ENCODE measurements around the gene DISC1.

DNA sequence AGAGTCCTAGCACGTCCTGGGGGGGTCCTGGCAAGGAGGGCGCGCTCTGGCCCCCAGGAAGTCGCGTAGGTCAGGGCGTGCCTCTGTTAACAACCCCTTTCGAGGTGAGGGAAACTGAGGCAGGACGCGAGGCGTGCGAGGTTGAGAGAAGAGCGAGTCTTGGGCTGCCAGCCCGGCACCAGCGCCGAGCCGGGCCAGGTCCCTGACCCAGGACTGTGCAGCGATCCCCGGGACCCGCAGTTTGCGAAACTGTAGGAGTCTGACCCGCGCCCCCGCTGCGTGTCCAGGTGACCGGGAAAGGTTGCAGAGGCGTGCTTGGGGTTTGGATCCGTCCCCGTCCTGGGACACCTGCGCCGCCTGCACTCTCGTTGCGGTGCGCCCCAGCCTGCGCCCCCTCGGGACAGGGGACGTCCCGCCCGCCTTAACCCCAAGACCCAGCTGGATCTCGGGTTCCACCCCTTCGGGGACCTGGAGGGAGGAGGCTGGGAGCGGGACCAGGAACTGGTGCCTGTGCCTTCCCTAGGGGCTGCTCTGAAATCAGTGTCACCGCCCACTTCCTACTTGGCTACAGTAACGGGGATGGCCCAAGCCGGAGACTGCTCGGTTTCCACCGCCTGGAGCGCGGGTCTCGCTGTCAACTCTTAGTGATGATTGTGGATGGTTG lies 493 bp downstream of the DISC1 start:
- TF ChIP-seq POLR2A (IDR thresholded peaks at IDR 0.05; ENCODE audit: low read depth, low read length) (no peak), GATA2 (IDR thresholded peaks at IDR 0.05; ENCODE audit: insufficient read depth, insufficient read length, low read depth, low read length) (no peak), MYC (IDR thresholded peaks at IDR 0.05; ENCODE audit: low read depth, low read length) (no peak)
- TF ChIP-seq, protein P1, sequence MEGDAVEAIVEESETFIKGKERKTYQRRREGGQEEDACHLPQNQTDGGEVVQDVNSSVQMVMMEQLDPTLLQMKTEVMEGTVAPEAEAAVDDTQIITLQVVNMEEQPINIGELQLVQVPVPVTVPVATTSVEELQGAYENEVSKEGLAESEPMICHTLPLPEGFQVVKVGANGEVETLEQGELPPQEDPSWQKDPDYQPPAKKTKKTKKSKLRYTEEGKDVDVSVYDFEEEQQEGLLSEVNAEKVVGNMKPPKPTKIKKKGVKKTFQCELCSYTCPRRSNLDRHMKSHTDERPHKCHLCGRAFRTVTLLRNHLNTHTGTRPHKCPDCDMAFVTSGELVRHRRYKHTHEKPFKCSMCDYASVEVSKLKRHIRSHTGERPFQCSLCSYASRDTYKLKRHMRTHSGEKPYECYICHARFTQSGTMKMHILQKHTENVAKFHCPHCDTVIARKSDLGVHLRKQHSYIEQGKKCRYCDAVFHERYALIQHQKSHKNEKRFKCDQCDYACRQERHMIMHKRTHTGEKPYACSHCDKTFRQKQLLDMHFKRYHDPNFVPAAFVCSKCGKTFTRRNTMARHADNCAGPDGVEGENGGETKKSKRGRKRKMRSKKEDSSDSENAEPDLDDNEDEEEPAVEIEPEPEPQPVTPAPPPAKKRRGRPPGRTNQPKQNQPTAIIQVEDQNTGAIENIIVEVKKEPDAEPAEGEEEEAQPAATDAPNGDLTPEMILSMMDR (IDR thresholded peaks at IDR 0.05; ENCODE audit: extremely low read depth in 1 of 2, insufficient read depth in 1 of 2, low read depth in 1 of 2, low read length in 2 of 2) = no peak
